HepG2 (cell line): ENCODE results near the gene SRPRB. TPM values are rescaled to one million over a fixed set of nuclear protein-coding genes. Genes with fewer than 3 reads are reported as not detected.
A peak's percentile ranks its signal among the peaks of the same experiment; 100 is the strongest.

Source experiments
- HNRNPL ChIP-seq: fragments of 200-400 bp; formaldehyde crosslinking; IDR thresholded peaks from 2 replicates; pipeline ENCODE4 v1.6.1; 2017; ENCODE audit warnings: mild to moderate bottlenecking, low read depth, low read length
- KLF11 ChIP-seq: IDR thresholded peaks from 2 replicates; pipeline ENCODE4 v1.6.1; 2016; ENCODE audit warnings: missing compliant biosample characterization
- NCOR1 ChIP-seq: fragments of 200-600 bp; sonication (generic); IDR thresholded peaks from 2 replicates; pipeline ENCODE4 v1.7.0; 2017; ENCODE audit warnings: antibody characterized with exemption, low read length, borderline replicate concordance
- NFATC3 ChIP-seq: sonication (generic); formaldehyde crosslinking; IDR thresholded peaks from 2 replicates; pipeline ENCODE4 v1.5.1; 2020; ENCODE audit warnings: mild to moderate bottlenecking, missing genetic modification reagents
- NR2F6 ChIP-seq, 2 experiments: IDR thresholded peaks; 2 replicates each; pipeline ENCODE4 v1.6.1; 2016; ENCODE audit warnings: antibody characterized with exemption in 1 of 2, mild to moderate bottlenecking in 1 of 2
- PATZ1 ChIP-seq: sonication (generic); formaldehyde crosslinking; IDR thresholded peaks from 2 replicates; pipeline ENCODE4 v1.4.0; 2020; ENCODE audit warnings: missing genetic modification reagents
- PAXIP1 ChIP-seq: sonication (generic); formaldehyde crosslinking; conservative IDR thresholded peaks from 2 replicates; pipeline ENCODE4 v1.4.0; 2020; ENCODE audit warnings: mild to moderate bottlenecking, missing genetic modification reagents, moderate library complexity
- SALL1 ChIP-seq: sonication (generic); formaldehyde crosslinking; IDR thresholded peaks from 2 replicates; pipeline ENCODE4 v1.8.0; 2022; ENCODE audit warnings: mild to moderate bottlenecking, missing genetic modification reagents
- YEATS4 ChIP-seq: sonication (generic); formaldehyde crosslinking; IDR thresholded peaks from 2 replicates; pipeline ENCODE4 v1.4.0; 2020; ENCODE audit warnings: missing genetic modification reagents, borderline replicate concordance
- ZFAT ChIP-seq: sonication (generic); formaldehyde crosslinking; conservative IDR thresholded peaks from 2 replicates; pipeline ENCODE4 v1.8.1; 2023; ENCODE audit warnings: missing genetic modification reagents, inconsistent platforms
- ZFP41 ChIP-seq: sonication (generic); formaldehyde crosslinking; IDR thresholded peaks from 2 replicates; pipeline ENCODE4 v1.4.0; 2020; ENCODE audit warnings: mild to moderate bottlenecking, missing genetic modification reagents, borderline replicate concordance
- ZFX ChIP-seq: sonication (generic); formaldehyde crosslinking; IDR thresholded peaks from 2 replicates; pipeline ENCODE4 v1.4.0; 2020; ENCODE audit warnings: mild to moderate bottlenecking, low read depth, missing genetic modification reagents, moderate library complexity
- ZIK1 ChIP-seq: sonication (generic); formaldehyde crosslinking; IDR thresholded peaks from 2 replicates; pipeline ENCODE4 v1.5.0; 2020; ENCODE audit warnings: mild to moderate bottlenecking, low read depth, missing genetic modification reagents, borderline replicate concordance
- ZNF101 ChIP-seq: sonication (generic); formaldehyde crosslinking; IDR thresholded peaks from 2 replicates; pipeline ENCODE4 v1.4.0; 2020; ENCODE audit warnings: mild to moderate bottlenecking, low read depth, missing genetic modification reagents, borderline replicate concordance
- ZNF260 ChIP-seq: sonication (generic); formaldehyde crosslinking; IDR thresholded peaks from 2 replicates; pipeline ENCODE4 v1.4.0; 2020; ENCODE audit warnings: missing genetic modification reagents, low read depth, mild to moderate bottlenecking, borderline replicate concordance
- ZNF34 ChIP-seq: sonication (generic); formaldehyde crosslinking; IDR thresholded peaks from 2 replicates; pipeline ENCODE4 v1.4.0; 2020; ENCODE audit warnings: mild to moderate bottlenecking, missing genetic modification reagents, borderline replicate concordance
- ZNF687 ChIP-seq: sonication (generic); formaldehyde crosslinking; IDR thresholded peaks from 2 replicates; pipeline ENCODE4 v1.5.1; 2020; ENCODE audit warnings: mild to moderate bottlenecking, missing genetic modification reagents, moderate library complexity
- ZXDC ChIP-seq: sonication (generic); formaldehyde crosslinking; IDR thresholded peaks from 2 replicates; pipeline ENCODE4 v1.5.0; 2020; ENCODE audit warnings: mild to moderate bottlenecking, missing genetic modification reagents
- polyA plus RNA-seq, 8 experiments: library from polyadenylated mRNA; depleted of rRNA in 3 of 8; stranded (reverse) in 7 of 8; unstranded in 1 of 8; fragments of >200 nt; fragmentation: Illumina TruSeq in 4 of 8; extraction: Trizol in 4 of 8; gene quantifications; 2 replicates each; pipeline versions ENCODE4 v1.2.1 to v1.2.3, GENCODE V29; 2011 to 2016; ENCODE audit warnings: low read depth in 4 of 8, missing spikeins in 1 of 8, mixed read lengths in 1 of 8; ENCODE audit not compliant: insufficient read depth in 1 of 8
- total RNA-seq, 5 experiments: library from RNA; depleted of rRNA; stranded (reverse); fragments of >200 nt; fragmentation: Illumina TruSeq; extraction: Trizol; gene quantifications; 2 replicates each; pipeline ENCODE4 v1.2.3, GENCODE V29; 2016; ENCODE audit warnings: low read depth in 1 of 5

The SRPRB gene
- total and polyA plus RNA-seq, 2 of the 13 experiments (the other 11 are each of a cell fraction or from before 2014, with no cell fraction given): 41.0 to 111 TPM

GRCh38 chr3:133832802-133833144, 27.2 kb downstream of the SRPRB start (continued):
- TF ChIP-seq ZXDC (CRISPR knock-in tag): no peak
- TF ChIP-seq ZNF101: no peak
- no peak for TF ChIP-seq ZNF34
- TF ChIP-seq ZNF260 (CRISPR knock-in tag): no peak
- peak; percentile 24; the same call in 1 of the 2 replicates for TF ChIP-seq ZFX
- TF ChIP-seq ZFP41 (CRISPR knock-in tag): no peak
- no peak for TF ChIP-seq HNRNPL
- no peak for TF ChIP-seq ZFAT (CRISPR knock-in tag)
- no peak for TF ChIP-seq NR2F6 (IDR thresholded peaks at IDR 0.05)
- peak; percentile 17; the same call in 1 of the 2 replicates for TF ChIP-seq NR2F6 (CRISPR knock-in tag; IDR thresholded peaks at IDR 0.05)
- no peak for TF ChIP-seq ZIK1 (CRISPR knock-in tag)
- no peak for TF ChIP-seq NCOR1
- 0 out of 2 replicates have a peak, but pooled peaks have one; percentile 9 for TF ChIP-seq PAXIP1 (CRISPR knock-in tag)
- TF ChIP-seq ZNF687 (CRISPR knock-in tag): peak; percentile 43; the same call in 1 of the 2 replicates
- TF ChIP-seq PATZ1 (CRISPR knock-in tag): no peak
- peak; percentile 39; the same call in 1 of the 2 replicates for TF ChIP-seq SALL1
- no peak for TF ChIP-seq KLF11 (CRISPR knock-in tag)
- TF ChIP-seq NFATC3 (CRISPR knock-in tag): no peak
- TF ChIP-seq YEATS4 (CRISPR knock-in tag): no peak
